ENCODE measurements around the gene G6PC1.

Gene G6PC1

GRCh38 chr17:42950044-42950783 lies 49.6 kb downstream of the G6PC1 start:
- no peak for DNase-seq

All from CD4-positive, alpha-beta T cell treated with Interleukin-6 for 4 hours (primary cell).